WTC11 (cell line): Measurements from ENCODE around the gene ASCC3.

ENCODE experiments used
- CREB1 ChIP-seq: sonication (generic); formaldehyde crosslinking; IDR thresholded peaks from 2 replicates; pipeline ENCODE4 v1.8.0; 2023; ENCODE audit warnings: mild to moderate bottlenecking, missing genetic modification reagents
- FOXJ3 ChIP-seq: sonication (generic); formaldehyde crosslinking; IDR thresholded peaks from 2 replicates; pipeline ENCODE4 v1.9.0; 2021; ENCODE audit warnings: missing genetic modification reagents, mild to moderate bottlenecking, borderline replicate concordance
- KAT7 ChIP-seq: sonication (generic); formaldehyde crosslinking; IDR thresholded peaks from 2 replicates; pipeline ENCODE4 v1.8.1; 2023; ENCODE audit warnings: missing genetic modification reagents, mild to moderate bottlenecking, borderline replicate concordance
- TF ChIP-seq, protein P1 (sequence below): fragments of 200-600 bp; IDR thresholded peaks from 2 replicates; pipeline ENCODE4 v1.8.0; 2022; ENCODE audit warnings: antibody characterized with exemption
- TF ChIP-seq, protein P2 (sequence below): sonication (generic); formaldehyde crosslinking; IDR thresholded peaks from 2 replicates; pipeline ENCODE4 v1.8.1; 2022; ENCODE audit warnings: mild to moderate bottlenecking, missing genetic modification reagents, moderate library complexity, borderline replicate concordance
- TF ChIP-seq, protein P3 (sequence below): sonication (generic); formaldehyde crosslinking; IDR thresholded peaks from 2 replicates; pipeline ENCODE4 v1.8.1; 2023; ENCODE audit warnings: mild to moderate bottlenecking, missing genetic modification reagents, moderate library complexity
- TF ChIP-seq, protein P4 (sequence below): fragments of 250-450 bp; sonication (Bioruptor Pico); IDR thresholded peaks from 2 replicates; pipeline ENCODE4 v2.1.2; 2022; ENCODE audit warnings: mild to moderate bottlenecking, moderate library complexity

DNA sequence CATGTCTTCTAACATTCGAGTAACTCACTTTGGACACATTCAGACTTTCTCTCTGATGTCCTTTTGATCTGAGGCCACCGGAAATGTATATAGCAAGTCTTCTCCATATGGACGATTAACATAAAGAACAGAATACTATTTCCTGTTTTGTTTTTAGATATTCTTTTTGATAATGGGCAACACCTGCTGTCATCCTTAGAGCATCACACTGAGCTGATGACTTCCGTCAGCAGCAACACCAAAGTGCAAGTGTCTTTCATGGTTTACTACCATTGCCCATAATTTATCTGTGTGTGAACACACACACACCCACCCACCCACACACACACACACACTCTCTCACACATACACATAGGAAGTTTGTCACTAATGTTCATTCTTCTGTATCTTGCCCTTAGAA lies 303.7 kb downstream of the ASCC3 start:
- no peak for TF ChIP-seq KAT7 (CRISPR knock-in tag)
- TF ChIP-seq, protein P1, sequence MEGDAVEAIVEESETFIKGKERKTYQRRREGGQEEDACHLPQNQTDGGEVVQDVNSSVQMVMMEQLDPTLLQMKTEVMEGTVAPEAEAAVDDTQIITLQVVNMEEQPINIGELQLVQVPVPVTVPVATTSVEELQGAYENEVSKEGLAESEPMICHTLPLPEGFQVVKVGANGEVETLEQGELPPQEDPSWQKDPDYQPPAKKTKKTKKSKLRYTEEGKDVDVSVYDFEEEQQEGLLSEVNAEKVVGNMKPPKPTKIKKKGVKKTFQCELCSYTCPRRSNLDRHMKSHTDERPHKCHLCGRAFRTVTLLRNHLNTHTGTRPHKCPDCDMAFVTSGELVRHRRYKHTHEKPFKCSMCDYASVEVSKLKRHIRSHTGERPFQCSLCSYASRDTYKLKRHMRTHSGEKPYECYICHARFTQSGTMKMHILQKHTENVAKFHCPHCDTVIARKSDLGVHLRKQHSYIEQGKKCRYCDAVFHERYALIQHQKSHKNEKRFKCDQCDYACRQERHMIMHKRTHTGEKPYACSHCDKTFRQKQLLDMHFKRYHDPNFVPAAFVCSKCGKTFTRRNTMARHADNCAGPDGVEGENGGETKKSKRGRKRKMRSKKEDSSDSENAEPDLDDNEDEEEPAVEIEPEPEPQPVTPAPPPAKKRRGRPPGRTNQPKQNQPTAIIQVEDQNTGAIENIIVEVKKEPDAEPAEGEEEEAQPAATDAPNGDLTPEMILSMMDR, result no peak
- no peak for TF ChIP-seq CREB1
- TF ChIP-seq, protein P2, sequence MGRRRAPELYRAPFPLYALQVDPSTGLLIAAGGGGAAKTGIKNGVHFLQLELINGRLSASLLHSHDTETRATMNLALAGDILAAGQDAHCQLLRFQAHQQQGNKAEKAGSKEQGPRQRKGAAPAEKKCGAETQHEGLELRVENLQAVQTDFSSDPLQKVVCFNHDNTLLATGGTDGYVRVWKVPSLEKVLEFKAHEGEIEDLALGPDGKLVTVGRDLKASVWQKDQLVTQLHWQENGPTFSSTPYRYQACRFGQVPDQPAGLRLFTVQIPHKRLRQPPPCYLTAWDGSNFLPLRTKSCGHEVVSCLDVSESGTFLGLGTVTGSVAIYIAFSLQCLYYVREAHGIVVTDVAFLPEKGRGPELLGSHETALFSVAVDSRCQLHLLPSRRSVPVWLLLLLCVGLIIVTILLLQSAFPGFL, result no peak
- TF ChIP-seq FOXJ3, result no peak
- TF ChIP-seq, protein P3, sequence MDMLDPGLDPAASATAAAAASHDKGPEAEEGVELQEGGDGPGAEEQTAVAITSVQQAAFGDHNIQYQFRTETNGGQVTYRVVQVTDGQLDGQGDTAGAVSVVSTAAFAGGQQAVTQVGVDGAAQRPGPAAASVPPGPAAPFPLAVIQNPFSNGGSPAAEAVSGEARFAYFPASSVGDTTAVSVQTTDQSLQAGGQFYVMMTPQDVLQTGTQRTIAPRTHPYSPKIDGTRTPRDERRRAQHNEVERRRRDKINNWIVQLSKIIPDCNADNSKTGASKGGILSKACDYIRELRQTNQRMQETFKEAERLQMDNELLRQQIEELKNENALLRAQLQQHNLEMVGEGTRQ, result no peak
- TF ChIP-seq, protein P4, sequence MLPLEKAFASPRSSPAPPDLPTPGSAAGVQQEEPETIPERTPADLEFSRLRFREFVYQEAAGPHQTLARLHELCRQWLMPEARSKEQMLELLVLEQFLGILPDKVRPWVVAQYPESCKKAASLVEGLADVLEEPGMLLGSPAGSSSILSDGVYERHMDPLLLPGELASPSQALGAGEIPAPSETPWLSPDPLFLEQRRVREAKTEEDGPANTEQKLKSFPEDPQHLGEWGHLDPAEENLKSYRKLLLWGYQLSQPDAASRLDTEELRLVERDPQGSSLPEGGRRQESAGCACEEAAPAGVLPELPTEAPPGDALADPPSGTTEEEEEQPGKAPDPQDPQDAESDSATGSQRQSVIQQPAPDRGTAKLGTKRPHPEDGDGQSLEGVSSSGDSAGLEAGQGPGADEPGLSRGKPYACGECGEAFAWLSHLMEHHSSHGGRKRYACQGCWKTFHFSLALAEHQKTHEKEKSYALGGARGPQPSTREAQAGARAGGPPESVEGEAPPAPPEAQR (CRISPR knock-in tag), result no peak
